Measurements from ENCODE around the gene CTSF. TPM values are rescaled to one million over a fixed set of nuclear protein-coding genes. Genes with fewer than 3 reads are reported as not detected.
"Not testable (repeated sequence)": the region's sequence is repeated elsewhere in the genome, so short reads cannot be mapped to it uniquely, and the experiment has no call there.

CTSF gene
- total RNA-seq, 1 experiment from 2014 or later = 3.7 TPM

GRCh38 chr11:66607126-66607834, 38.9 kb upstream of the CTSF start:
- no peak overlapping the region for H3K27ac ChIP-seq (ENCODE audit: low read depth, low read length, poor library complexity, severe bottlenecking)
- no peak for DNase-seq (ENCODE audit: low spot score)
- no peaks in the 10 kb centered on the region for H3K27me3 ChIP-seq (replicated peaks; ENCODE audit: insufficient read depth, low read depth, low read length, poor library complexity)
- CTCF ChIA-PET = no interaction called here
- no peaks in the 10 kb centered on the region for H3K4me1 ChIP-seq (ENCODE audit: insufficient read depth, low read length, poor library complexity, severe bottlenecking)
- TF ChIP-seq, protein P1, sequence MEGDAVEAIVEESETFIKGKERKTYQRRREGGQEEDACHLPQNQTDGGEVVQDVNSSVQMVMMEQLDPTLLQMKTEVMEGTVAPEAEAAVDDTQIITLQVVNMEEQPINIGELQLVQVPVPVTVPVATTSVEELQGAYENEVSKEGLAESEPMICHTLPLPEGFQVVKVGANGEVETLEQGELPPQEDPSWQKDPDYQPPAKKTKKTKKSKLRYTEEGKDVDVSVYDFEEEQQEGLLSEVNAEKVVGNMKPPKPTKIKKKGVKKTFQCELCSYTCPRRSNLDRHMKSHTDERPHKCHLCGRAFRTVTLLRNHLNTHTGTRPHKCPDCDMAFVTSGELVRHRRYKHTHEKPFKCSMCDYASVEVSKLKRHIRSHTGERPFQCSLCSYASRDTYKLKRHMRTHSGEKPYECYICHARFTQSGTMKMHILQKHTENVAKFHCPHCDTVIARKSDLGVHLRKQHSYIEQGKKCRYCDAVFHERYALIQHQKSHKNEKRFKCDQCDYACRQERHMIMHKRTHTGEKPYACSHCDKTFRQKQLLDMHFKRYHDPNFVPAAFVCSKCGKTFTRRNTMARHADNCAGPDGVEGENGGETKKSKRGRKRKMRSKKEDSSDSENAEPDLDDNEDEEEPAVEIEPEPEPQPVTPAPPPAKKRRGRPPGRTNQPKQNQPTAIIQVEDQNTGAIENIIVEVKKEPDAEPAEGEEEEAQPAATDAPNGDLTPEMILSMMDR (conservative IDR thresholded peaks at IDR 0.05; ENCODE audit: low read depth, low read length) = no peak
- no peak for TF ChIP-seq EZH2 (IDR thresholded peaks at IDR 0.05; ENCODE audit: borderline replicate concordance, low read depth, low read length, poor library complexity, severe bottlenecking)
- intact Hi-C loops (cut with micrococcal nuclease; ENCODE audit: unreplicated experiment) = no loop called here
- no peak overlapping the region for H3K4me3 ChIP-seq (ENCODE audit: low read depth, low read length, poor library complexity, severe bottlenecking)
- no peaks in the 10 kb centered on the region for H3K9me3 ChIP-seq (ENCODE audit: low read depth, low read length, poor library complexity, severe bottlenecking)
- POLR2A ChIA-PET (ENCODE audit: low non-redundant PET) = interaction anchor here (0.5 kb wide), 1 partner anchor 35 kb away, joined by 3 read pairs; no protein-coding TSS in a partner anchor
- no TSS peak for BruUV-seq (replicated peaks)
- peaks cover 18% of the 10 kb centered on the region for H3K36me3 ChIP-seq (ENCODE audit: insufficient read depth, low read length, poor library complexity, severe bottlenecking)

- H3K4me3 ChIP-seq (ENCODE audit: low read depth, low read length, poor library complexity, severe bottlenecking); H3K9me3 ChIP-seq (ENCODE audit: low read depth, low read length, poor library complexity, severe bottlenecking); BruUV-seq (replicated peaks); intact Hi-C loops (cut with micrococcal nuclease; ENCODE audit: unreplicated experiment); H3K27me3 ChIP-seq (replicated peaks; ENCODE audit: insufficient read depth, low read depth, low read length, poor library complexity); DNase-seq (ENCODE audit: low spot score); CTCF ChIA-PET; H3K27ac ChIP-seq (ENCODE audit: low read depth, low read length, poor library complexity, severe bottlenecking); H3K4me1 ChIP-seq (ENCODE audit: insufficient read depth, low read length, poor library complexity, severe bottlenecking): not testable (repeated sequence)
- POLR2A ChIA-PET (ENCODE audit: low non-redundant PET) = interaction anchor here (0.5 kb wide), 1 partner anchor 34 kb away, joined by 3 read pairs; no protein-coding TSS in a partner anchor
- peaks cover 19% of the 10 kb centered on the region for H3K36me3 ChIP-seq (ENCODE audit: insufficient read depth, low read length, poor library complexity, severe bottlenecking)
Measured at GRCh38 chr11:66606608-66607007, 38.2 kb upstream of the CTSF start.

DNA sequence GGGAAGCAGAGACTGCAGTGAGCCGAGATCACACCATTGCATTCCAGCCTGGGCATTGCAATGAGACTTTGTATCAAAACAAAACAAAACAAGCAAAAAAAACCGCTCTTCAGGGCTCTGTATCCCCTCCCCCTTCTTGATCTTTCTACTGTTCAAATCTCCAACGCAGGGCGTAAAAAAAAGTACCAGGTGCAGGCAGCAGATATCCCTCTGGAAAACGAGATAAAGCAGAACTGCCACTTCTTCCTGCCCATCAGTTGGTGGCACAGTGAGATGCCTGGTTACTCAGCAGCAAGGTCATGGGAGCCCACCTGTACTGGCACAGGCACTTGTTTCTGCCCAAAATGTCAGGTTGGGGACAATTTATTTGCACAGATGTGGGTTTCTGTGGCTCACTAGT, 35.7 kb upstream of the CTSF start:
- no peak for DNase-seq (ENCODE audit: low spot score)
- H3K9me3 ChIP-seq (ENCODE audit: low read depth, low read length, poor library complexity, severe bottlenecking) = no peaks in the 10 kb centered on the region
- POLR2A ChIA-PET (ENCODE audit: low non-redundant PET) = no interaction called here
- CTCF ChIA-PET = no interaction called here
- H3K4me3 ChIP-seq (ENCODE audit: low read depth, low read length, poor library complexity, severe bottlenecking) = no peak overlapping the region
- TF ChIP-seq EZH2 (IDR thresholded peaks at IDR 0.05; ENCODE audit: borderline replicate concordance, low read depth, low read length, poor library complexity, severe bottlenecking) = no peak
- H3K4me1 ChIP-seq (ENCODE audit: insufficient read depth, low read length, poor library complexity, severe bottlenecking) = no peaks in the 10 kb centered on the region
- H3K36me3 ChIP-seq (ENCODE audit: insufficient read depth, low read length, poor library complexity, severe bottlenecking) = peaks cover 28% of the 10 kb centered on the region
- no peak overlapping the region for H3K27ac ChIP-seq (ENCODE audit: low read depth, low read length, poor library complexity, severe bottlenecking)
- no peaks in the 10 kb centered on the region for H3K27me3 ChIP-seq (replicated peaks; ENCODE audit: insufficient read depth, low read depth, low read length, poor library complexity)
- intact Hi-C loops (cut with micrococcal nuclease; ENCODE audit: unreplicated experiment) = no loop called here
- no TSS peak for BruUV-seq (replicated peaks)

DNA sequence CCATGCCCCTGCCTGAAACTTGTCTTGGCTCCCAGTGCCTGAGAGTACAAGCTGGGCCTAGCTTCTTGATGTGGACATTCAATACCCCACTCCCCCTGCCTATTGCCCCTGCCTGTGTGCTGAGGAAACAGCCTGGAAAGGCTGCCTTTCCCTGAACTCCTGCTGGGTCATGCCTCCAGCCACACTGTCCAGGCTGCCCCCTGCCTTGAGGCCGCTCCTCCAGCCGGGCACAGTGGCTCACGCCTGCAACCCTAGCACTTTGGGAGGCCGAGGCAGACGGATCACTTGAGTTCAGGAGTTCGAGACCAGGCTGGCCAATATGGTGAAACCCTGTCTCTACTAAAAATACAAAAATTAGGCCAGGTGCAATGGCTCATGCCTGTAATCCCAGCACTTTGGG, 34.7 kb upstream of the CTSF start:
- CTCF ChIA-PET = no interaction called here
- Histone ChIP-seq H3K9me3 (ENCODE audit: low read depth, low read length, poor library complexity, severe bottlenecking) (no peaks in the 10 kb centered on the region), H3K36me3 (ENCODE audit: insufficient read depth, low read length, poor library complexity, severe bottlenecking) (peaks cover 33% of the 10 kb centered on the region)

More for the DNA sequence above, 34.7 kb upstream of the CTSF start:
- Histone ChIP-seq H3K4me3 (ENCODE audit: low read depth, low read length, poor library complexity, severe bottlenecking) (no peak overlapping the region), H3K4me1 (ENCODE audit: insufficient read depth, low read length, poor library complexity, severe bottlenecking) (no peaks in the 10 kb centered on the region), H3K27me3 (replicated peaks; ENCODE audit: insufficient read depth, low read depth, low read length, poor library complexity) (no peaks in the 10 kb centered on the region), H3K27ac (ENCODE audit: low read depth, low read length, poor library complexity, severe bottlenecking) (no peak overlapping the region)
- intact Hi-C loops (cut with micrococcal nuclease; ENCODE audit: unreplicated experiment) = no loop called here
- POLR2A ChIA-PET (ENCODE audit: low non-redundant PET) = no interaction called here
- BruUV-seq (replicated peaks) = no TSS peak
- DNase-seq (ENCODE audit: low spot score) = no peak
- TF ChIP-seq, protein P1 (conservative IDR thresholded peaks at IDR 0.05; ENCODE audit: low read depth, low read length) = no peak
- TF ChIP-seq EZH2 (IDR thresholded peaks at IDR 0.05; ENCODE audit: borderline replicate concordance, low read depth, low read length, poor library complexity, severe bottlenecking) = no peak
